ENCODE measurements around the gene SELPLG. TPM values are rescaled to one million over a fixed set of nuclear protein-coding genes. Genes with fewer than 3 reads are reported as not detected.
A peak's percentile ranks its signal among the peaks of the same experiment; 100 is the strongest.

Gene SELPLG
- total and polyA plus RNA-seq, 2 donors (not counting 1 experiment from before 2014, with no cell fraction given) = 6.1 to 8.0 TPM

GRCh38 chr12:108611884-108612415, 21.7 kb downstream of the SELPLG start:
- POLR2A ChIA-PET = interaction anchor here (1.6 kb wide), 1 partner anchor 50 kb away, joined by 6 read pairs; the partner anchor contains the start of gene ISCU

More at GRCh38 chr12:108611884-108612415, 21.7 kb downstream of the SELPLG start:
- peak; percentile 35 for ATAC-seq (ENCODE audit: low read depth)
- Histone ChIP-seq H3K4me1 (ENCODE audit: control insufficient read depth in 2 of 2, insufficient read depth in 2 of 2, low read length in 2 of 2) (peaks cover 21 to 33% of the 10 kb centered on the region in 2 donors), H3K9me3 (ENCODE audit: control extremely low read depth in 1 of 3, control insufficient read depth in 2 of 3, insufficient read depth in 1 of 3, low read length in 2 of 3) (peaks cover 0 to 22% (median 8%) of the 10 kb centered on the region in 3 donors), H3K79me2 (ENCODE audit: control insufficient read depth, insufficient read depth, low read length) (no peaks in the 10 kb centered on the region), H4K20me1 (ENCODE audit: control insufficient read depth, insufficient read depth, low read length, poor library complexity, severe bottlenecking) (no peaks in the 10 kb centered on the region), H3K36me3 (replicated peaks in 1 of 2; ENCODE audit: control extremely low read depth in 1 of 2, control insufficient read depth in 1 of 2, extremely low read depth in 1 of 2, insufficient read depth in 2 of 2, low read length in 1 of 2) (no peaks in the 10 kb centered on the region), H3K4me2 (replicated peaks; ENCODE audit: low read depth, low read length, poor library complexity, severe bottlenecking) (no peak overlapping the region), H3K27ac (ENCODE audit: low read length in 2 of 2) (no peak overlapping the region), H3K27me3 (replicated peaks in 1 of 4; ENCODE audit: control extremely low read depth in 1 of 4, control insufficient read depth in 3 of 4, insufficient read depth in 4 of 4, low read length in 3 of 4) (peaks cover 0 to 12% (median 2%) of the 10 kb centered on the region in 4 experiments), H2AFZ (ENCODE audit: insufficient read depth, low read depth, low read length, poor library complexity, severe bottlenecking) (no peak overlapping the region), H3K9ac (ENCODE audit: low read length) (no peak overlapping the region), H3K4me3 (ENCODE audit: control extremely low read depth in 1 of 5, extremely low read depth in 1 of 5, insufficient read depth in 1 of 5, low read depth in 2 of 5, low read length in 4 of 5) (no peak overlapping the region)
- WGBS (ENCODE audit: insufficient coverage) = 31% methylated on average over 5 of the region's 5 CpGs
- H3K9me3 Mint-ChIP-seq (ENCODE audit: insufficient read depth) = peaks cover 3% of the 10 kb centered on the region
- peak overlapping the region; percentile 51 for H3K27ac Mint-ChIP-seq
- intact Hi-C loops (cut with micrococcal nuclease) = loop anchor here (1.0 kb wide), 1 partner anchor 35 kb away; no protein-coding TSS in a partner anchor
- CTCF ChIA-PET = interaction anchor here (0.7 to 13.8 kb wide), 9 partner anchors 9 to 209 kb away, joined by 3 to 431 read pairs (median 102); partner anchors contain the start of genes ISCU, SART3 and SELPLG
- H3K27me3 Mint-ChIP-seq = peaks cover 10% of the 10 kb centered on the region
- H3K4me3 Mint-ChIP-seq = no peak overlapping the region
- TF ChIP-seq EZH2 (IDR thresholded peaks at IDR 0.05; ENCODE audit: borderline replicate concordance, insufficient read depth, low read depth, low read length, poor library complexity, severe bottlenecking) (no peak), CTCF (IDR thresholded peaks at IDR 0.05) (peak; percentile 66)
- H3K4me1 Mint-ChIP-seq = peaks cover 43% of the 10 kb centered on the region
- peak; percentile 75 for DNase-seq
